Measurements from ENCODE around the gene NDUFC2. TPM values are rescaled to one million over a fixed set of nuclear protein-coding genes. Genes with fewer than 3 reads are reported as not detected.

Gene NDUFC2
- total and polyA plus RNA-seq, 7 donors, result 223 to 350 (median 259) TPM

GRCh38 chr11:78076733-78077403, 2.8 kb downstream of the NDUFC2 start:
- Histone ChIP-seq H3K9me3 (no peaks in the 10 kb centered on the region), H3K27ac (no peak overlapping the region), H3K27me3 (ENCODE audit: insufficient read depth in 3 of 3, low read length in 2 of 3) (no peaks in the 10 kb centered on the region), H3K4me3 (peak overlapping the region; percentile 81), H3K36me3 (ENCODE audit: insufficient read depth in 1 of 2, low read depth in 1 of 2) (peaks cover 0 to 18% of the 10 kb centered on the region in 2 donors), H3K4me1 (peaks cover 35% of the 10 kb centered on the region)
- intact Hi-C loops (cut with DNase I), result loop anchor here in 1 of 2 donors (5.0 kb wide), 1 partner anchor 110 kb away; the partner anchor contains the start of genes KCTD21 and USP35
- no peak for TF ChIP-seq CTCF (IDR thresholded peaks at IDR 0.05)
- WGBS, 3 donors, result 69 to 81% (median 73%) methylated on average over 6 of the region's 6 CpGs
- DNase-seq (no peak), ATAC-seq (no peak)

- Histone ChIP-seq H3K36me3 (ENCODE audit: insufficient read depth in 1 of 2, low read depth in 1 of 2) (peaks cover 3 to 39% of the 10 kb centered on the region in 2 donors), H3K4me3 (no peak overlapping the region), H3K27me3 (ENCODE audit: insufficient read depth in 3 of 3, low read length in 2 of 3) (no peaks in the 10 kb centered on the region), H3K4me1 (peaks cover 40% of the 10 kb centered on the region), H3K9me3 (no peaks in the 10 kb centered on the region), H3K27ac (no peak overlapping the region)
- DNase-seq (no peak), ATAC-seq (no peak)
- no peak for TF ChIP-seq CTCF (IDR thresholded peaks at IDR 0.05)
- WGBS, 3 donors, result 76 to 83% (median 78%) methylated on average over 6 of the region's 6 CpGs
- intact Hi-C loops (cut with DNase I), result loop anchor here in 1 of 2 donors (5.0 kb wide), 1 partner anchor 113 kb away; the partner anchor contains the start of genes KCTD21 and USP35
These were observed 4.9 kb downstream of the NDUFC2 start for GRCh38 chr11:78074756-78075155.

GRCh38 chr11:78072455-78072854, 7.2 kb downstream of the NDUFC2 start:
- Histone ChIP-seq H3K4me3 (no peak overlapping the region), H3K9me3 (no peaks in the 10 kb centered on the region), H3K27ac (no peak overlapping the region), H3K27me3 (ENCODE audit: insufficient read depth in 3 of 3, low read length in 2 of 3) (no peaks in the 10 kb centered on the region), H3K4me1 (peaks cover 32% of the 10 kb centered on the region), H3K36me3 (ENCODE audit: insufficient read depth in 1 of 2, low read depth in 1 of 2) (peaks cover 3 to 57% of the 10 kb centered on the region in 2 donors)
- no peak for TF ChIP-seq CTCF (IDR thresholded peaks at IDR 0.05)
- ATAC-seq (no peak), DNase-seq (no peak)
- intact Hi-C loops (cut with DNase I), result no loop called here
- WGBS, 3 donors, result 87 to 95% (median 89%) methylated on average over 4 of the region's 4 CpGs

GRCh38 chr11:78071717-78072116, 7.9 kb downstream of the NDUFC2 start:
- no peak for TF ChIP-seq CTCF (IDR thresholded peaks at IDR 0.05)
- no peaks in the 10 kb centered on the region for H3K9me3 ChIP-seq
- ATAC-seq, result no peak
- H3K4me1 ChIP-seq, result peaks cover 25% of the 10 kb centered on the region
- DNase-seq, result no peak
- H3K36me3 ChIP-seq (ENCODE audit: insufficient read depth in 1 of 2, low read depth in 1 of 2), result peaks cover 3 to 60% of the 10 kb centered on the region in 2 donors
- no peak overlapping the region for H3K27ac ChIP-seq
- no peak overlapping the region for H3K4me3 ChIP-seq
- intact Hi-C loops (cut with DNase I), result no loop called here
- no peaks in the 10 kb centered on the region for H3K27me3 ChIP-seq (ENCODE audit: insufficient read depth in 3 of 3, low read length in 2 of 3)
- WGBS, 3 donors, result 80 to 84% (median 81%) methylated on average over 3 of the region's 3 CpGs

All from psoas muscle (tissue), 8 donors.